PC-3 (cell line): ENCODE data around the gene BMP5. TPM values are rescaled to one million over a fixed set of nuclear protein-coding genes. Genes with fewer than 3 reads are reported as not detected.

Experiments
- ATAC-seq: fragments of 200-7000 bp; cut with Tn5 transposase; 2 replicates; pipeline ENCODE4 v1.9.1; 2020; ENCODE audit warnings: mild to moderate bottlenecking, moderate library complexity
- BruUV-seq: library from RNA; stranded (reverse); fragments of 400-500 nt; replicated peaks from 2 replicates; lab custom pipeline; 2021; lab: Mats Ljungman, UMichigan
- CTCF ChIA-PET: fragments of 300-600 bp; sonication (Branson Sonifier 250); formaldehyde crosslinking; loops from one replicate; lab custom pipeline; 2022; ENCODE audit warnings: antibody characterized with exemption; lab: Charles Lee
- POLR2A ChIA-PET: fragments of 300-600 bp; sonication (Branson Sonifier 250); formaldehyde crosslinking; loops from one replicate; lab custom pipeline; 2022; ENCODE audit warnings: antibody characterized with exemption; ENCODE audit not compliant: unreplicated experiment; lab: Charles Lee
- DNase-seq: peaks from one replicate; pipeline ENCODE4 v3.0.0-alpha.2; 2015
- H2AFZ ChIP-seq: fragments of 300-600 bp; sonication (generic); 2 replicates; pipeline ENCODE4 v1.6.0; 2016; ENCODE audit warnings: antibody characterized with exemption, low read length
- H3F3A ChIP-seq: fragments of 300-600 bp; sonication (generic); one replicate; pipeline ENCODE4 v1.6.0; 2017; ENCODE audit warnings: antibody characterized with exemption, low read length, control low read depth, mild to moderate bottlenecking; ENCODE audit not compliant: unreplicated experiment
- H3K27ac ChIP-seq: fragments of 300-600 bp; sonication (generic); 2 replicates; pipeline ENCODE4 v1.5.1; 2016; ENCODE audit warnings: mild to moderate bottlenecking, low read length
- H3K27me3 ChIP-seq: fragments of 300-600 bp; sonication (generic); 2 replicates; pipeline ENCODE4 v1.6.1; 2016; ENCODE audit warnings: low read length, mixed read lengths
- H3K36me3 ChIP-seq: fragments of 300-600 bp; sonication (generic); 2 replicates; pipeline ENCODE4 v1.6.1; 2016; ENCODE audit warnings: low read depth, mixed run types, low read length, mixed read lengths
- H3K4me1 ChIP-seq: fragments of 300-600 bp; sonication (generic); 2 replicates; pipeline ENCODE4 v1.5.1; 2016; ENCODE audit warnings: low read length; ENCODE audit not compliant: insufficient read depth
- H3K4me2 ChIP-seq: fragments of 300-600 bp; sonication (generic); 2 replicates; pipeline ENCODE4 v1.6.0; 2016; ENCODE audit warnings: low read length
- H3K4me3 ChIP-seq: fragments of 300-600 bp; sonication (generic); 2 replicates; pipeline ENCODE4 v1.5.1; 2016; ENCODE audit warnings: mild to moderate bottlenecking, low read length, mixed read lengths
- H3K79me2 ChIP-seq: fragments of 300-600 bp; sonication (generic); 2 replicates; pipeline ENCODE4 v1.6.1; 2017; ENCODE audit warnings: low read length, mixed read lengths
- H3K9ac ChIP-seq: fragments of 300-600 bp; sonication (generic); 2 replicates; pipeline ENCODE4 v1.6.0; 2016; ENCODE audit warnings: mild to moderate bottlenecking, low read length
- H3K9me2 ChIP-seq: fragments of 300-600 bp; sonication (generic); replicated peaks from 2 replicates; pipeline ENCODE4 v1.6.1; 2016; ENCODE audit warnings: mixed run types, low read length, mixed read lengths
- H3K9me3 ChIP-seq: fragments of 300-600 bp; sonication (generic); 2 replicates; pipeline ENCODE4 v1.6.1; 2016; ENCODE audit warnings: low read length, mixed read lengths
- H4K20me1 ChIP-seq: fragments of 300-600 bp; sonication (generic); 2 replicates; pipeline ENCODE4 v1.6.1; 2016; ENCODE audit warnings: low read length, mixed read lengths
- EZH2 ChIP-seq: fragments of 300-600 bp; sonication (generic); IDR thresholded peaks from one replicate; pipeline ENCODE4 v1.6.1; 2017; ENCODE audit warnings: antibody characterized with exemption, mild to moderate bottlenecking, low read length; ENCODE audit not compliant: unreplicated experiment
- EZH2phosphoT487 ChIP-seq: fragments of 300-600 bp; sonication (generic); IDR thresholded peaks from 2 replicates; pipeline ENCODE4 v1.6.1; 2018; ENCODE audit warnings: mild to moderate bottlenecking, antibody characterized with exemption, low read length, borderline replicate concordance
- intact Hi-C: fragments of 100-400 bp; cut with micrococcal nuclease; formaldehyde crosslinking; loops from 2 replicates; pipeline ENCODE4 v1.9.0; 2023
- total RNA-seq: library from RNA; depleted of rRNA; stranded (reverse); fragments of >200 nt; gene quantifications from 2 replicates; pipeline ENCODE4 v1.2.3, GENCODE V29; 2014
- TF ChIP-seq, protein P1 (sequence below): fragments of 300-600 bp; sonication (generic); conservative IDR thresholded peaks from 2 replicates; pipeline ENCODE4 v1.5.1; 2017; ENCODE audit warnings: antibody characterized with exemption, low read depth, mild to moderate bottlenecking, low read length

Gene BMP5
- total RNA-seq, 1 experiment from 2014 or later, result not detected

DNA sequence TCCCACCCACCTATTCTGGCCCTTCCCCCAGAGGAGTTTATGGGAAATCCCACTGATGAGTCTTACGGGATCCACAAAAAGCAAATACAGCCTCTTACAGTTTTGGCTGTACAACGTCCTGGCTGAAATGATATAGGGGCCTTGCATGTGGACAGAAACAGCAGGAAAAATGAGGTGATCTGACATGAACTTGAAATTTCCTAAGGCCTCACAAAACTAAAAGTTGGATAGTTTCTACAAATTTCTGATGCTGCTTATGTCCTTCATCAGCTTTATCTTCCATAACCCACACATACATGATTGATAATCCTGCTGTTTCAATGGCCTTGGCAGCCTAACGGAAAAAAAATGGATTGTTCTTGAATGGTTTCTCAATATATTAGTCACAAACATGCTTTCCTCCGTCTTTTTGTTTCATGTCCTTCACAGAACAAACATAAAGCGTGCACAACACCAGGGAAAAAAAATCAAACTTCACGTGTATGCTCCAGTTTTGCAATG is 118.8 kb downstream of the BMP5 start:
- peaks cover 37% of the 10 kb centered on the region for H3K4me1 ChIP-seq
- peaks cover 6% of the 10 kb centered on the region for H3F3A ChIP-seq
- no peak overlapping the region for H3K4me3 ChIP-seq
- no peak overlapping the region for H3K9ac ChIP-seq
- no peak for DNase-seq
- no peaks in the 10 kb centered on the region for H3K36me3 ChIP-seq
- H3K9me2 ChIP-seq, result no peaks in the 10 kb centered on the region
- peak overlapping the region; percentile 32; the same call in 1 of the 2 replicates for H2AFZ ChIP-seq
- ATAC-seq, result no peak
- intact Hi-C loops, result loop anchor here (10.0 kb wide), 1 partner anchor 122 kb away; no protein-coding TSS in a partner anchor
- peak overlapping the region; percentile 39 for H3K27ac ChIP-seq
- no peak overlapping the region for H3K4me2 ChIP-seq
- POLR2A ChIA-PET, result no interaction called here
- CTCF ChIA-PET, result no interaction called here
- H3K9me3 ChIP-seq, result no peaks in the 10 kb centered on the region
- H3K27me3 ChIP-seq, result no peaks in the 10 kb centered on the region
- no TSS peak for BruUV-seq
- TF ChIP-seq, protein P1, sequence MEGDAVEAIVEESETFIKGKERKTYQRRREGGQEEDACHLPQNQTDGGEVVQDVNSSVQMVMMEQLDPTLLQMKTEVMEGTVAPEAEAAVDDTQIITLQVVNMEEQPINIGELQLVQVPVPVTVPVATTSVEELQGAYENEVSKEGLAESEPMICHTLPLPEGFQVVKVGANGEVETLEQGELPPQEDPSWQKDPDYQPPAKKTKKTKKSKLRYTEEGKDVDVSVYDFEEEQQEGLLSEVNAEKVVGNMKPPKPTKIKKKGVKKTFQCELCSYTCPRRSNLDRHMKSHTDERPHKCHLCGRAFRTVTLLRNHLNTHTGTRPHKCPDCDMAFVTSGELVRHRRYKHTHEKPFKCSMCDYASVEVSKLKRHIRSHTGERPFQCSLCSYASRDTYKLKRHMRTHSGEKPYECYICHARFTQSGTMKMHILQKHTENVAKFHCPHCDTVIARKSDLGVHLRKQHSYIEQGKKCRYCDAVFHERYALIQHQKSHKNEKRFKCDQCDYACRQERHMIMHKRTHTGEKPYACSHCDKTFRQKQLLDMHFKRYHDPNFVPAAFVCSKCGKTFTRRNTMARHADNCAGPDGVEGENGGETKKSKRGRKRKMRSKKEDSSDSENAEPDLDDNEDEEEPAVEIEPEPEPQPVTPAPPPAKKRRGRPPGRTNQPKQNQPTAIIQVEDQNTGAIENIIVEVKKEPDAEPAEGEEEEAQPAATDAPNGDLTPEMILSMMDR, result no peak
- TF ChIP-seq EZH2phosphoT487, result no peak
- TF ChIP-seq EZH2, result no peak
- H4K20me1 ChIP-seq, result no peaks in the 10 kb centered on the region
- no peaks in the 10 kb centered on the region for H3K79me2 ChIP-seq

- CTCF ChIA-PET, result no interaction called here
- POLR2A ChIA-PET, result no interaction called here
- DNase-seq (no peak), ATAC-seq (no peak)
- H3K4me3 ChIP-seq, result no peak overlapping the region
- H3K27ac ChIP-seq, result no peak overlapping the region
- no peaks in the 10 kb centered on the region for H4K20me1 ChIP-seq
- H3K4me2 ChIP-seq, result no peak overlapping the region
- H3F3A ChIP-seq, result no peaks in the 10 kb centered on the region
- H3K9ac ChIP-seq, result no peak overlapping the region
- H3K36me3 ChIP-seq, result no peaks in the 10 kb centered on the region
- no TSS peak for BruUV-seq
- no peaks in the 10 kb centered on the region for H3K79me2 ChIP-seq
- no peaks in the 10 kb centered on the region for H3K4me1 ChIP-seq
- no peak overlapping the region for H2AFZ ChIP-seq
- H3K9me3 ChIP-seq, result no peaks in the 10 kb centered on the region
- intact Hi-C loops, result no loop called here
- TF ChIP-seq, protein P1, result no peak
- no peak for TF ChIP-seq EZH2
- no peak for TF ChIP-seq EZH2phosphoT487
- no peaks in the 10 kb centered on the region for H3K9me2 ChIP-seq
- H3K27me3 ChIP-seq, result no peaks in the 10 kb centered on the region
Observed at GRCh38 chr6:55748880-55749279, 126.5 kb downstream of the BMP5 start.

DNA sequence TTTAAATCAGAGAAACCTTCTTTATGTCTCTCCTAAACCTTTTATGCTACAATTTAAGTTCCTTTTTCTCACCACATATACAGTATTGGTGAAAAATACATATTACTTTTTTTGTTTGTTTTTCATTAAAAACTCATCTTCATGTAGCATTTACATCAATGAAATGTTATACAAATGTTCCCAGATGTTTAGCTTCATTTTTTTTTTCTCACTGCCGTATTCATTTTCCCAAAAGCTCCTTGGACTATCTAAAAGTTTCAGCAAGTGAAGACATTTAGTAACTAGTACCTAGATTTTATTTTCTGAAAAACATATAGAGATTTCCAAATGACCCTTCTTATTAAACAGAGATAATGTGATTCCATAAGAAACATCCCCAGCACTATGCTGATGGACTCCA is 128.9 kb downstream of the BMP5 start:
- no TSS peak for BruUV-seq
- H3K27me3 ChIP-seq, result no peaks in the 10 kb centered on the region
- no peaks in the 10 kb centered on the region for H3F3A ChIP-seq
- no peak overlapping the region for H3K9ac ChIP-seq
- no peaks in the 10 kb centered on the region for H3K79me2 ChIP-seq
- no peak overlapping the region for H3K4me2 ChIP-seq
- no peak for TF ChIP-seq EZH2phosphoT487
- TF ChIP-seq EZH2, result no peak
- TF ChIP-seq, protein P1, result no peak
- H3K9me2 ChIP-seq, result no peaks in the 10 kb centered on the region
- no peaks in the 10 kb centered on the region for H3K36me3 ChIP-seq
- H3K27ac ChIP-seq, result no peak overlapping the region
- H3K9me3 ChIP-seq, result no peaks in the 10 kb centered on the region
- DNase-seq (no peak), ATAC-seq (no peak)
- no peaks in the 10 kb centered on the region for H4K20me1 ChIP-seq
- intact Hi-C loops, result no loop called here
- ChIA-PET CTCF (no interaction called here), POLR2A (no interaction called here)
- H2AFZ ChIP-seq, result no peak overlapping the region
- H3K4me3 ChIP-seq, result no peak overlapping the region
- H3K4me1 ChIP-seq, result no peaks in the 10 kb centered on the region
